ENCODE results near the gene KIDINS220. TPM values are rescaled to one million over a fixed set of nuclear protein-coding genes. Genes with fewer than 3 reads are reported as not detected.

The KIDINS220 gene
- total RNA-seq, 4 donors from 2014 or later, result 65.8 to 78.1 (median 73.6) TPM

DNA sequence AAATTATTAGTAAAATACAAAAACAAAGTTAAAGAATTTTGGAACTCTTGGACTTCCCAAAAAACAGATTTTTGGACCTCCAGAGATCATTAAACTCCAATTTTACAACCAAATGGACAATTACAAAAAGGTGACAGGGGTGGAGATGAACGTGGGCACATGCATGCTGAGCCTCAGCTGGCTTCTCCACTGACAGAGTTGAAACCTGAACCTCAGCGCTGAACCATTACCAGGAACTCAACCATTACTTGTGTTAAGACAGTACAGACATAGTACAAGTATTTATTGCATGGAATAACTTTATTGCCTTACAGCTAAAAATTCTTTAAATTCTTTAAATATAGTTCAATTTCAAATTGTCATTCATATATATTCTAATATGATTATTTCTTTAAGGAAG lies 33.0 kb upstream of the KIDINS220 start:
- no peaks in the 10 kb centered on the region for H3K27me3 ChIP-seq
- TF ChIP-seq EP300 (IDR thresholded peaks at IDR 0.05) (no peak), POLR2A (IDR thresholded peaks at IDR 0.05; ENCODE audit: low read depth) (no peak), POLR2AphosphoS5 (IDR thresholded peaks at IDR 0.05) (no peak)
- TF ChIP-seq, protein P1, sequence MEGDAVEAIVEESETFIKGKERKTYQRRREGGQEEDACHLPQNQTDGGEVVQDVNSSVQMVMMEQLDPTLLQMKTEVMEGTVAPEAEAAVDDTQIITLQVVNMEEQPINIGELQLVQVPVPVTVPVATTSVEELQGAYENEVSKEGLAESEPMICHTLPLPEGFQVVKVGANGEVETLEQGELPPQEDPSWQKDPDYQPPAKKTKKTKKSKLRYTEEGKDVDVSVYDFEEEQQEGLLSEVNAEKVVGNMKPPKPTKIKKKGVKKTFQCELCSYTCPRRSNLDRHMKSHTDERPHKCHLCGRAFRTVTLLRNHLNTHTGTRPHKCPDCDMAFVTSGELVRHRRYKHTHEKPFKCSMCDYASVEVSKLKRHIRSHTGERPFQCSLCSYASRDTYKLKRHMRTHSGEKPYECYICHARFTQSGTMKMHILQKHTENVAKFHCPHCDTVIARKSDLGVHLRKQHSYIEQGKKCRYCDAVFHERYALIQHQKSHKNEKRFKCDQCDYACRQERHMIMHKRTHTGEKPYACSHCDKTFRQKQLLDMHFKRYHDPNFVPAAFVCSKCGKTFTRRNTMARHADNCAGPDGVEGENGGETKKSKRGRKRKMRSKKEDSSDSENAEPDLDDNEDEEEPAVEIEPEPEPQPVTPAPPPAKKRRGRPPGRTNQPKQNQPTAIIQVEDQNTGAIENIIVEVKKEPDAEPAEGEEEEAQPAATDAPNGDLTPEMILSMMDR (IDR thresholded peaks at IDR 0.05), result no peak
- peaks cover 0 to 4% (median 0%) of the 10 kb centered on the region in 4 donors for H3K4me1 ChIP-seq
- 76% methylated on average over 2 of the region's 2 CpGs for WGBS
- H3K9me3 ChIP-seq, result no peaks in the 10 kb centered on the region
- no peak overlapping the region for H3K4me3 ChIP-seq
- H3K36me3 ChIP-seq, result peaks cover 0 to 8% (median 0%) of the 10 kb centered on the region in 4 donors
- no peak overlapping the region for H3K27ac ChIP-seq (replicated peaks in 1 of 4)
- intact Hi-C loops (cut with DNase I), result no loop called here
- no peak for DNase-seq (ENCODE audit: extremely low spot score)

DNA sequence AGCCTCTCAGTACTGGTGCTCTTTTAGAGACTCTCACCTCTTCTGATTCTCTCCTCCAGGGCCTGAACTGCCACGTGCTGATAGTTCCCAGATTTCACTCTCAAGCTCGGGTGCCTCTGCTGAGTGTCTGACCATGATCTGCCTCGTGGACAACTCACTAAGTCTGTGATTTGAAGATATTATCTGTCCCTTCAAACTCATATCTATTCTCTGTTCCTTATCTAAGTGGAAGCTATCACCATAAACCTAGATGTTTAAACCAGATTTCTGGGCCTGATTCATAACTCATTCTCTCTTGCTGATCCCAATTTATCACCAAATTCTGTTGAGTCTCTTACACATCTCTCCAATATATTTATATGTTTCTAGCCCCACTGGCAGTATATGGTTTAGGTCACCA lies 29.9 kb upstream of the KIDINS220 start:
- no peak for TF ChIP-seq POLR2AphosphoS5 (IDR thresholded peaks at IDR 0.05)
- no peak for TF ChIP-seq POLR2A (IDR thresholded peaks at IDR 0.05; ENCODE audit: low read depth)
- no peak for TF ChIP-seq EP300 (IDR thresholded peaks at IDR 0.05)
- TF ChIP-seq, protein P1 (IDR thresholded peaks at IDR 0.05), result no peak
- Histone ChIP-seq H3K27ac (replicated peaks in 1 of 4) (no peak overlapping the region), H3K4me1 (no peaks in the 10 kb centered on the region), H3K9me3 (no peaks in the 10 kb centered on the region), H3K27me3 (no peaks in the 10 kb centered on the region), H3K4me3 (no peak overlapping the region), H3K36me3 (peaks cover 0 to 19% (median 0%) of the 10 kb centered on the region in 4 donors)
- intact Hi-C loops (cut with DNase I), result no loop called here
- no peak for DNase-seq (ENCODE audit: extremely low spot score)
- WGBS, result 71% methylated on average over 3 of the region's 3 CpGs

DNA sequence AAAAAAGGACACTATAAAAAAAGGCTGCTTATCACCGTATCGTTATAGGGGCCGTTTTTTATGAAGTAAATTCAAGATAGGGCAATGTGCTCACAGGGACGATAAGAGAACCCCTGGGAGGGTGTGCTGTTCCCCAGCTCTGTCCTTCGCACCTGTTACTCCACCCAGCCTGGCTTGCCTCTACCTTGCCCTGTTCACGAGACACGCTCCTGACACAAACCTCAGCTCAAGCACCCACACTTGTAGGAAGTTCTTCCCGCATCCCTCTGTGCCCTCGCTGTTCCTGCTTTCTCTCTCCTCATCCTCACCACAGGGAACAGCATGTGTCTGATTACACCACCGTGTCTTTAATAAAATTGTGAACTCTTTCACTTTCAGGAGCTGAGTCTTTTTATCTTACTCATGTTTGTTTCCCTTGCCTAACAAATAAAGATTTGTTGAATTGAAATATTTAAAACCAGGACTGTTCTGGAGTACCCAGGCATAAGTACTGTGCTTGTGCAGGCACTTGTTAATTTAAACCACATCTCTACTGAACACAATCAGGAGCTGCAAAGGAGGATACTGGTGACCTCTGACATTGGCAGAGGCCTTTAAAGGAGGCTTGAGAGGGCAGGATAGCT lies 26.0 kb upstream of the KIDINS220 start:
- WGBS, result 82% methylated on average over 10 of the region's 10 CpGs
- no peaks in the 10 kb centered on the region for H3K9me3 ChIP-seq
- H3K4me3 ChIP-seq, result no peak overlapping the region
- no peaks in the 10 kb centered on the region for H3K4me1 ChIP-seq
- H3K36me3 ChIP-seq, result peaks cover 0 to 31% (median 0%) of the 10 kb centered on the region in 4 donors
- H3K27ac ChIP-seq (replicated peaks in 1 of 4), result no peak overlapping the region
- H3K27me3 ChIP-seq, result no peaks in the 10 kb centered on the region
- no peak for DNase-seq (ENCODE audit: extremely low spot score)
- intact Hi-C loops (cut with DNase I), result no loop called here
- TF ChIP-seq, protein P1 (IDR thresholded peaks at IDR 0.05), result no peak
- TF ChIP-seq EP300 (IDR thresholded peaks at IDR 0.05) (no peak), POLR2A (IDR thresholded peaks at IDR 0.05; ENCODE audit: low read depth) (no peak), POLR2AphosphoS5 (IDR thresholded peaks at IDR 0.05) (no peak)

DNA sequence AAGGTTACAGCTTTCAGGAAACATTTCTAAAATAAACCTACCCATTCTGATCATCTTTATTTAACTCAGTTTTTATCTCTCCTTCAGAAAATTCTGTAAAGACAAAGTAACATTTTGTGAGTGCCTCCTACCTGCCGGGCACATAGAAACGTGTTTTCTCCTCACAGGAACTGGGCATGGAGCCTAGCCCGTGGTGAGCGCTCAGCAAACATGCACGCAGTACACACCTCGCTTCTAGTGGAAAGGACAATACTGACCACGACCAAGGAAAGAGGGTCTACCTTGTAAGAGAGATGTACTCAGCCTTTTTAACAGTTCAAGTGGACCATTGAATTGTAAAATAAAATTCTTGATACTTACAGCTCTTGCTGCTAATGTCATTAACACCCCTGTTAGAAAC lies 24.8 kb upstream of the KIDINS220 start:
- TF ChIP-seq, protein P1 (IDR thresholded peaks at IDR 0.05), result no peak
- TF ChIP-seq POLR2A (IDR thresholded peaks at IDR 0.05; ENCODE audit: low read depth), result no peak
- TF ChIP-seq POLR2AphosphoS5 (IDR thresholded peaks at IDR 0.05), result no peak
- no peak for TF ChIP-seq EP300 (IDR thresholded peaks at IDR 0.05)
- Histone ChIP-seq H3K27ac (replicated peaks in 1 of 4) (no peak overlapping the region), H3K9me3 (no peaks in the 10 kb centered on the region), H3K4me1 (no peaks in the 10 kb centered on the region), H3K27me3 (no peaks in the 10 kb centered on the region), H3K4me3 (no peak overlapping the region), H3K36me3 (peaks cover 0 to 33% (median 0%) of the 10 kb centered on the region in 4 donors)
- WGBS, result 94% methylated on average over 7 of the region's 7 CpGs
- DNase-seq (ENCODE audit: extremely low spot score), result no peak
- intact Hi-C loops (cut with DNase I), result no loop called here

DNA sequence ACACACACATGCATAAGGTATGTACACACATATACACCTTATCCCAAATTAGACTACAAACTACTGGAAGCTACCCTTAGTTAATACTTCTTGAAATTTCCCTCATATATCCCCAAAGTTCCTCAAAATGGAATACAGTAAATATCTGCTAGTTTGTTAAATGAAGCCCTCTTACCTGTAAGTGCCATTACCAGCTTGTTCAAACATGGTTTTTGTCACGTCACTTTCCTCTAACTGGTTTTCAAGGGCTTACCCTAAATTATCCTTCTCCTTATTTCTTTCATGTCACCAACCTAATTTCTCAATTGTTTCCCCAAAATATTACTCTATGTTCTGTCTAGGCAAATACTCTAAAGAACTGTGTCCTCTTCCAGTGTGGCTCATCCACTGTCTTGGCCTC lies 24.4 kb upstream of the KIDINS220 start:
- no peaks in the 10 kb centered on the region for H3K4me1 ChIP-seq
- peaks cover 0 to 33% (median 0%) of the 10 kb centered on the region in 4 donors for H3K36me3 ChIP-seq
- H3K4me3 ChIP-seq, result no peak overlapping the region
- 96% methylated on average over 1 of the region's 1 CpG for WGBS
- TF ChIP-seq, protein P1 (IDR thresholded peaks at IDR 0.05), result no peak
- no peak for TF ChIP-seq POLR2AphosphoS5 (IDR thresholded peaks at IDR 0.05)
- TF ChIP-seq POLR2A (IDR thresholded peaks at IDR 0.05; ENCODE audit: low read depth), result no peak
- no peak for TF ChIP-seq EP300 (IDR thresholded peaks at IDR 0.05)
- H3K27ac ChIP-seq (replicated peaks in 1 of 4), result no peak overlapping the region
- DNase-seq (ENCODE audit: extremely low spot score), result no peak
- intact Hi-C loops (cut with DNase I), result no loop called here
- no peaks in the 10 kb centered on the region for H3K9me3 ChIP-seq
- H3K27me3 ChIP-seq, result no peaks in the 10 kb centered on the region
